ENCODE data around the gene TMEM176B.

DNA sequence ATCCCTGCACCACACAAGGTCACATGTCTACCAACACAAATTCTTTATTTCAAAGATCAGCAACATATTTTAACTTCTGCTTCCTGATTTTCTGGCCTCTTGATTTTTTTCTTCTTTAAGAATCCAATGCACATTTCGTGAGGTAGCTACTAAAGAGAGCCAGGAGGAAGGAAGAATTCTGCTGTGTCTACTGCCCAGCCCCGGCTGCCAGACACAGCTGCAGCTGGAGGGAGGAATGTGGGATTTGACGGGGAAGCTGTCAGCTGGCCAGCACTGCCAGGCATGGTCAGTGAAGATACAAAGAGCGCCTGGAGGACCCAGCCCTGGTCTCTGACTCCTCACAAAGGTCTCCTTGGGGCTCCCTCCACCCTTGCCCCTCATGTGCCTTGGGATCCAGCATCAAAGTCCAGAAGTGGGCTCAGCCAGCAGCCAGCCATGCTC lies 45.3 kb upstream of the TMEM176B start:
- TF ChIP-seq CTCF (IDR thresholded peaks at IDR 0.05) = no peak
- TF ChIP-seq EZH2 (IDR thresholded peaks at IDR 0.05; ENCODE audit: borderline replicate concordance, insufficient read depth, low read depth, low read length, poor library complexity, severe bottlenecking) = no peak

Data from B cell (primary cell).